Central memory CD4-positive, alpha-beta T cell (primary cell): ENCODE measurements around the gene AMPD3.

Source experiments
- DNase-seq: peaks from one replicate; pipeline ENCODE4 v3.0.0; 2022

AMPD3 gene

GRCh38 chr11:10540915-10541560 lies 86.0 kb downstream of the AMPD3 start, which contains the start of gene RNF141:
TSS of gene RNF141 (minus strand) at chr11:10541187. CDS start at chr11:10534158, 7,029 bp downstream.
- peak; percentile 92 for DNase-seq

- DNase-seq, result peak; percentile 1
These were observed 86.5 kb downstream of the AMPD3 start for GRCh38 chr11:10541561-10541930.

- no peak for DNase-seq
These were observed 87.7 kb downstream of the AMPD3 start for GRCh38 chr11:10542776-10543175.

GRCh38 chr11:10543782-10544181 lies 88.7 kb downstream of the AMPD3 start:
- no peak for DNase-seq

GRCh38 chr11:10544491-10545465 lies 89.7 kb downstream of the AMPD3 start:
- DNase-seq, result no peak

- DNase-seq, result no peak
These were observed 95.6 kb downstream of the AMPD3 start for GRCh38 chr11:10550503-10551289.

- DNase-seq, result no peak
These were observed 96.2 kb downstream of the AMPD3 start for GRCh38 chr11:10551290-10551592.

- no peak for DNase-seq
These were observed 96.8 kb downstream of the AMPD3 start for GRCh38 chr11:10551845-10552352.

GRCh38 chr11:10556590-10556989 lies 101.5 kb downstream of the AMPD3 start:
- DNase-seq, result no peak
